LoVo (cell line): Measurements from ENCODE around the gene SHC2.
"Not testable (repeated sequence)": the region's sequence is repeated elsewhere in the genome, so short reads cannot be mapped to it uniquely, and the experiment has no call there.

Source experiments
- DNase-seq: peaks from one replicate; pipeline ENCODE4 v3.0.0-alpha.2; 2016; ENCODE audit warnings: low spot score

The SHC2 gene

GRCh38 chr19:444677-445210 lies 16.1 kb downstream of the SHC2 start:
- DNase-seq: no peak

GRCh38 chr19:443005-443404 lies 17.8 kb downstream of the SHC2 start:
- DNase-seq: no peak

GRCh38 chr19:442085-442484 lies 18.7 kb downstream of the SHC2 start:
- no peak for DNase-seq

- DNase-seq: no peak
These were observed 19.5 kb downstream of the SHC2 start for GRCh38 chr19:441213-441836.

- DNase-seq: no peak
These were observed 20.2 kb downstream of the SHC2 start for GRCh38 chr19:440391-441212.

- no peak for DNase-seq
These were observed 21.5 kb downstream of the SHC2 start for GRCh38 chr19:439167-439900.

GRCh38 chr19:438416-438958 lies 22.3 kb downstream of the SHC2 start:
- DNase-seq: no peak

- no peak for DNase-seq
These were observed 23.8 kb downstream of the SHC2 start for GRCh38 chr19:437041-437440.

GRCh38 chr19:436413-436950 lies 24.4 kb downstream of the SHC2 start:
- no peak for DNase-seq

GRCh38 chr19:435707-436412 lies 25.0 kb downstream of the SHC2 start:
- no peak for DNase-seq

- no peak for DNase-seq
These were observed 25.7 kb downstream of the SHC2 start for GRCh38 chr19:435056-435706.

GRCh38 chr19:434152-434960 lies 26.5 kb downstream of the SHC2 start:
- DNase-seq: no peak

- DNase-seq: no peak
These were observed 30.1 kb downstream of the SHC2 start for GRCh38 chr19:430701-431100.

GRCh38 chr19:428149-428548 lies 32.7 kb downstream of the SHC2 start:
- no peak for DNase-seq

- not testable (repeated sequence) for DNase-seq
These were observed 33.2 kb downstream of the SHC2 start for GRCh38 chr19:427675-428074.

- DNase-seq: no peak
These were observed 33.9 kb downstream of the SHC2 start for GRCh38 chr19:426725-427445.

GRCh38 chr19:425056-425455 lies 35.8 kb downstream of the SHC2 start:
- no peak for DNase-seq

GRCh38 chr19:424546-424945 lies 36.3 kb downstream of the SHC2 start:
- DNase-seq: no peak

GRCh38 chr19:423691-424466 lies 37.0 kb downstream of the SHC2 start:
- DNase-seq: no peak
